HG02885 (cell line): ENCODE measurements around the gene CASP14.
"Not testable (repeated sequence)": the region's sequence is repeated elsewhere in the genome, so short reads cannot be mapped to it uniquely, and the experiment has no call there.

ENCODE experiments used
- ATAC-seq: cut with Tn5 transposase; IDR thresholded peaks from one replicate; pipeline ENCODE4 v1.9.1; 2021; ENCODE audit warnings: mild to moderate bottlenecking; ENCODE audit not compliant: unreplicated experiment, poor library complexity

CASP14 gene

GRCh38 chr19:15048885-15049541 lies at the start of gene CASP14:
TSS of gene CASP14 (plus strand) at chr19:15049480. CDS start at chr19:15052252, 2,772 bp downstream.
- no peak for ATAC-seq

GRCh38 chr19:15008308-15008707 lies 41.0 kb upstream of the CASP14 start:
- ATAC-seq: no peak

GRCh38 chr19:15010501-15011300 lies 38.6 kb upstream of the CASP14 start:
- ATAC-seq: no peak

- ATAC-seq: no peak
Measured at GRCh38 chr19:15014579-15014978, 34.7 kb upstream of the CASP14 start.

- no peak for ATAC-seq
Measured at GRCh38 chr19:15015946-15016542, 33.2 kb upstream of the CASP14 start.

GRCh38 chr19:15018836-15019235 lies 30.4 kb upstream of the CASP14 start:
- ATAC-seq: not testable (repeated sequence)

GRCh38 chr19:15021286-15022007 lies 27.8 kb upstream of the CASP14 start:
- ATAC-seq: no peak

GRCh38 chr19:15022752-15023151 lies 26.5 kb upstream of the CASP14 start:
- no peak for ATAC-seq

- ATAC-seq: no peak
Measured at GRCh38 chr19:15025217-15025616, 24.1 kb upstream of the CASP14 start.

- no peak for ATAC-seq
Measured at GRCh38 chr19:15028490-15028889, 20.8 kb upstream of the CASP14 start.

- ATAC-seq: no peak
Measured at GRCh38 chr19:15031675-15032074, 17.6 kb upstream of the CASP14 start.

GRCh38 chr19:15035795-15036311 lies 13.4 kb upstream of the CASP14 start:
- no peak for ATAC-seq

- no peak for ATAC-seq
Measured at GRCh38 chr19:15037586-15037985, 11.7 kb upstream of the CASP14 start.

- ATAC-seq: no peak
Measured at GRCh38 chr19:15038294-15038693, 11.0 kb upstream of the CASP14 start.

GRCh38 chr19:15042003-15042402 lies 7.3 kb upstream of the CASP14 start:
- no peak for ATAC-seq

- no peak for ATAC-seq
Measured at GRCh38 chr19:15042826-15043225, 6.5 kb upstream of the CASP14 start.

GRCh38 chr19:15045506-15045905 lies 3.8 kb upstream of the CASP14 start:
- ATAC-seq: no peak

- no peak for ATAC-seq
Measured at GRCh38 chr19:15047680-15048079, 1.6 kb upstream of the CASP14 start.

GRCh38 chr19:15048128-15048527 lies 1.2 kb upstream of the CASP14 start:
- no peak for ATAC-seq

- no peak for ATAC-seq
Measured at GRCh38 chr19:15050639-15051038, 1.4 kb downstream of the CASP14 start.

GRCh38 chr19:15062036-15062435 lies 12.8 kb downstream of the CASP14 start:
- no peak for ATAC-seq
